Cardiac muscle cell (in vitro differentiated cells and primary cell): ENCODE results near the gene CTNNA3. TPM values are rescaled to one million over a fixed set of nuclear protein-coding genes. Genes with fewer than 3 reads are reported as not detected.

ENCODE experiments used
- DNase-seq, 2 donors: peaks; one replicate each; pipeline versions ENCODE4 v3.0.0 to v3.0.0-alpha.2; 2010 to 2017; ENCODE audit warnings: low read depth in 1 of 2, low spot score in 1 of 2
- H3K27ac ChIP-seq: fragments of 200-600 bp; sonication (generic); 2 replicates; pipeline ENCODE4 v1.5.1; 2016
- H3K27me3 ChIP-seq: fragments of 200-600 bp; sonication (generic); 2 replicates; pipeline ENCODE4 v1.6.0; 2016; ENCODE audit warnings: control low read depth
- H3K36me3 ChIP-seq: fragments of 200-600 bp; sonication (generic); 2 replicates; pipeline ENCODE4 v1.5.1; 2016; ENCODE audit warnings: control low read depth
- H3K4me1 ChIP-seq: fragments of 200-600 bp; sonication (generic); 2 replicates; pipeline ENCODE4 v1.8.1; 2017; ENCODE audit warnings: low read depth, mild to moderate bottlenecking, mixed run types
- H3K4me3 ChIP-seq: fragments of 200-600 bp; sonication (generic); 2 replicates; pipeline ENCODE4 v1.5.1; 2016; ENCODE audit warnings: mild to moderate bottlenecking
- H3K9me3 ChIP-seq: fragments of 200-600 bp; sonication (generic); 2 replicates; pipeline ENCODE4 v1.5.1; 2017; ENCODE audit warnings: low read depth, mild to moderate bottlenecking, control low read depth
- CTCF ChIP-seq: IDR thresholded peaks from 2 replicates; pipeline ENCODE4 v1.5.1; 2012; ENCODE audit warnings: low read depth, mild to moderate bottlenecking, low read length
- polyA plus RNA-seq: library from polyadenylated mRNA; unstranded; fragments of >200 nt; fragmentation: Nextera tagmentation; extraction: Ambion mirVana; gene quantifications from 2 replicates; pipeline ENCODE4 v1.2.1, GENCODE V29; 2016
- total RNA-seq: library from RNA; depleted of rRNA; stranded (reverse); fragments of >200 nt; gene quantifications from 2 replicates; pipeline ENCODE4 v1.2.3, GENCODE V29; 2016

Gene CTNNA3
- total and polyA plus RNA-seq, 2 experiments from 2014 or later, result 55.8 to 71.7 TPM

GRCh38 chr10:67630904-67631303 lies 65.1 kb downstream of the CTNNA3 start:
- no peak overlapping the region for H3K4me3 ChIP-seq
- H3K27me3 ChIP-seq, result no peaks in the 10 kb centered on the region

GRCh38 chr10:67629461-67629971 lies 66.5 kb downstream of the CTNNA3 start:
- peak; percentile 6 to 8 for DNase-seq
- Histone ChIP-seq H3K4me1 (peaks cover 5% of the 10 kb centered on the region), H3K36me3 (no peaks in the 10 kb centered on the region), H3K27ac (peak overlapping the region; percentile 44), H3K9me3 (no peaks in the 10 kb centered on the region), H3K27me3 (no peaks in the 10 kb centered on the region), H3K4me3 (no peak overlapping the region)
- TF ChIP-seq CTCF, result no peak

More at GRCh38 chr10:67630904-67631303, 65.1 kb downstream of the CTNNA3 start:
- peaks cover 5% of the 10 kb centered on the region for H3K4me1 ChIP-seq
- H3K9me3 ChIP-seq, result no peaks in the 10 kb centered on the region
- no peaks in the 10 kb centered on the region for H3K36me3 ChIP-seq
- no peak for TF ChIP-seq CTCF
- no peak for DNase-seq
- H3K27ac ChIP-seq, result no peak overlapping the region

- H3K4me3 ChIP-seq, result no peak overlapping the region
- no peaks in the 10 kb centered on the region for H3K9me3 ChIP-seq
- H3K36me3 ChIP-seq, result no peaks in the 10 kb centered on the region
- no peaks in the 10 kb centered on the region for H3K27me3 ChIP-seq
- TF ChIP-seq CTCF, result no peak
- no peak for DNase-seq
- H3K27ac ChIP-seq, result no peak overlapping the region
- H3K4me1 ChIP-seq, result peaks cover 4% of the 10 kb centered on the region
These were observed 73.0 kb downstream of the CTNNA3 start for GRCh38 chr10:67622984-67623383.

- peak in 1 of 2 donors; percentile 10 for DNase-seq
- Histone ChIP-seq H3K4me1 (peaks cover 4% of the 10 kb centered on the region), H3K27ac (no peak overlapping the region), H3K4me3 (no peak overlapping the region), H3K27me3 (no peaks in the 10 kb centered on the region), H3K9me3 (no peaks in the 10 kb centered on the region), H3K36me3 (no peaks in the 10 kb centered on the region)
- TF ChIP-seq CTCF, result no peak
These were observed 73.5 kb downstream of the CTNNA3 start for GRCh38 chr10:67622511-67622910.

GRCh38 chr10:67621834-67622233 lies 74.2 kb downstream of the CTNNA3 start:
- Histone ChIP-seq H3K9me3 (no peaks in the 10 kb centered on the region), H3K27ac (peak overlapping the region; percentile 24), H3K4me1 (peaks cover 4% of the 10 kb centered on the region), H3K4me3 (no peak overlapping the region), H3K27me3 (no peaks in the 10 kb centered on the region), H3K36me3 (no peaks in the 10 kb centered on the region)
- DNase-seq, result no peak
- no peak for TF ChIP-seq CTCF
